HEK293T (cell line): ENCODE data around the gene MARK2.

ENCODE experiments used
- CTCF ChIA-PET: fragments of 350-600 bp; formaldehyde crosslinking; extraction: SDS; loops from one replicate; lab custom pipeline; 2021; ENCODE audit warnings: antibody characterized with exemption, inconsistent platforms; lab: Yijun Ruan, JAX
- POLR2A ChIA-PET: fragments of 350-600 bp; formaldehyde crosslinking; extraction: SDS; loops from one replicate; lab custom pipeline; 2020; ENCODE audit warnings: antibody characterized with exemption, inconsistent platforms; lab: Yijun Ruan, JAX
- DNase-seq: peaks from one replicate; pipeline ENCODE4 v3.0.0; 2012; ENCODE audit warnings: mixed read lengths; ENCODE audit errors: extremely low spot score
- ARNT ChIP-seq: fragments of 450-650 bp; IDR thresholded peaks from 2 replicates; pipeline ENCODE4 v1.6.1; 2017; ENCODE audit warnings: mild to moderate bottlenecking
- BHLHE40 ChIP-seq: fragments of 450-650 bp; IDR thresholded peaks from 2 replicates; pipeline ENCODE4 v1.6.1; 2016; ENCODE audit warnings: mild to moderate bottlenecking, moderate library complexity, borderline replicate concordance
- CTBP1 ChIP-seq: fragments of 450-650 bp; IDR thresholded peaks from 2 replicates; pipeline ENCODE4 v1.6.1; 2016; ENCODE audit warnings: borderline replicate concordance
- ELF4 ChIP-seq: fragments of 450-650 bp; IDR thresholded peaks from 2 replicates; pipeline ENCODE4 v1.6.1; 2017; ENCODE audit warnings: antibody characterized with exemption
- FOXA1 ChIP-seq: fragments of 450-650 bp; IDR thresholded peaks from 2 replicates; pipeline ENCODE4 v1.6.1; 2016; ENCODE audit warnings: mild to moderate bottlenecking
- FOXK2 ChIP-seq: fragments of 450-650 bp; IDR thresholded peaks from 2 replicates; pipeline ENCODE4 v1.6.1; 2016; ENCODE audit warnings: mild to moderate bottlenecking
- FOXM1 ChIP-seq: fragments of 450-650 bp; IDR thresholded peaks from 2 replicates; pipeline ENCODE4 v1.6.1; 2017; ENCODE audit warnings: mild to moderate bottlenecking, borderline replicate concordance
- HDGF ChIP-seq: fragments of 450-650 bp; IDR thresholded peaks from 2 replicates; pipeline ENCODE4 v1.6.1; 2017; ENCODE audit warnings: antibody characterized with exemption, borderline replicate concordance
- L3MBTL2 ChIP-seq: fragments of 450-650 bp; conservative IDR thresholded peaks from 2 replicates; pipeline ENCODE4 v1.6.1; 2016; ENCODE audit warnings: mild to moderate bottlenecking
- LEF1 ChIP-seq: fragments of 450-650 bp; IDR thresholded peaks from 2 replicates; pipeline ENCODE4 v1.6.1; 2017; ENCODE audit warnings: mild to moderate bottlenecking, borderline replicate concordance
- NFRKB ChIP-seq: fragments of 450-650 bp; IDR thresholded peaks from 2 replicates; pipeline ENCODE4 v1.6.1; 2016; ENCODE audit warnings: mild to moderate bottlenecking, moderate library complexity
- SP1 ChIP-seq: fragments of 450-650 bp; IDR thresholded peaks from 2 replicates; pipeline ENCODE4 v1.6.1; 2017
- SUZ12 ChIP-seq: fragments of 450-650 bp; IDR thresholded peaks from 2 replicates; pipeline ENCODE4 v1.6.1; 2016; ENCODE audit warnings: mild to moderate bottlenecking
- TARDBP ChIP-seq: fragments of 450-650 bp; IDR thresholded peaks from 2 replicates; pipeline ENCODE4 v1.6.1; 2016
- ZNF384 ChIP-seq: fragments of 450-650 bp; IDR thresholded peaks from 2 replicates; pipeline ENCODE4 v1.6.1; 2016
- TF ChIP-seq, protein P1 (sequence below): fragments of 450-650 bp; IDR thresholded peaks from 2 replicates; pipeline ENCODE4 v1.6.1; 2016

MARK2 gene

GRCh38 chr11:63893355-63893754 lies 54.4 kb downstream of the MARK2 start:
- POLR2A ChIA-PET: no interaction called here
- no peak for DNase-seq
- CTCF ChIA-PET: interaction anchor here (0.7 kb wide), 1 partner anchor 10 kb away, joined by 3 read pairs; no protein-coding TSS in a partner anchor
- TF ChIP-seq TARDBP (no peak), SUZ12 (no peak), FOXM1 (no peak), HDGF (no peak), NFRKB (no peak), SP1 (no peak), FOXK2 (no peak), L3MBTL2 (no peak), ZNF384 (no peak), LEF1 (no peak), ARNT (no peak), ELF4 (no peak), FOXA1 (no peak), BHLHE40 (no peak), CTBP1 (no peak)
- TF ChIP-seq, protein P1, sequence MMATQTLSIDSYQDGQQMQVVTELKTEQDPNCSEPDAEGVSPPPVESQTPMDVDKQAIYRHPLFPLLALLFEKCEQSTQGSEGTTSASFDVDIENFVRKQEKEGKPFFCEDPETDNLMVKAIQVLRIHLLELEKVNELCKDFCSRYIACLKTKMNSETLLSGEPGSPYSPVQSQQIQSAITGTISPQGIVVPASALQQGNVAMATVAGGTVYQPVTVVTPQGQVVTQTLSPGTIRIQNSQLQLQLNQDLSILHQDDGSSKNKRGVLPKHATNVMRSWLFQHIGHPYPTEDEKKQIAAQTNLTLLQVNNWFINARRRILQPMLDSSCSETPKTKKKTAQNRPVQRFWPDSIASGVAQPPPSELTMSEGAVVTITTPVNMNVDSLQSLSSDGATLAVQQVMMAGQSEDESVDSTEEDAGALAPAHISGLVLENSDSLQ: no peak

DNA sequence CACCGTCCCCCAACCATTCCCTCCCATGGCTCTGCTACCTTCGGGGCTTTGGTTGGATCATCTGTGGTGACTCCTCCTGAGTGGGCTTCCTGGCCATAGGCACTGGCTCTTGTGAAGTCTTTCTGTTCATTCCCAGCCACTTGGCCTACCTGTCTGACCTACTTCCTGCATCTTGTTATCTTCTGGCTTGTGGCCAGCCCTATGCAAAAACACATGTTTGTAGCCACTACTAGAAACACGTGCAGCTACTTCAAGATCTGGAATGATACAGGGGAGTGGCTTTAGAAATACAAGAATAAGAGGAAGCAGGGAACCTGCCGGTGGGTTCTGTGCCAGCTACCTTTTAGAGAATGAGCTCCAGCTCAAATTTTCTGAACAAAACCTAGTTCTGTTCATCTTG lies 57.2 kb downstream of the MARK2 start:
- ChIA-PET CTCF (no interaction called here), POLR2A (interaction anchor here (0.7 kb wide), 1 partner anchor 58 kb away, joined by 3 read pairs; no protein-coding TSS in a partner anchor)
- TF ChIP-seq NFRKB (no peak), LEF1 (no peak), FOXA1 (no peak), BHLHE40 (no peak), SUZ12 (no peak), ARNT (no peak), CTBP1 (no peak), L3MBTL2 (no peak), FOXM1 (no peak), ELF4 (no peak), FOXK2 (no peak), TARDBP (no peak), ZNF384 (no peak), HDGF (no peak), SP1 (no peak)
- TF ChIP-seq, protein P1: no peak
- DNase-seq: no peak

DNA sequence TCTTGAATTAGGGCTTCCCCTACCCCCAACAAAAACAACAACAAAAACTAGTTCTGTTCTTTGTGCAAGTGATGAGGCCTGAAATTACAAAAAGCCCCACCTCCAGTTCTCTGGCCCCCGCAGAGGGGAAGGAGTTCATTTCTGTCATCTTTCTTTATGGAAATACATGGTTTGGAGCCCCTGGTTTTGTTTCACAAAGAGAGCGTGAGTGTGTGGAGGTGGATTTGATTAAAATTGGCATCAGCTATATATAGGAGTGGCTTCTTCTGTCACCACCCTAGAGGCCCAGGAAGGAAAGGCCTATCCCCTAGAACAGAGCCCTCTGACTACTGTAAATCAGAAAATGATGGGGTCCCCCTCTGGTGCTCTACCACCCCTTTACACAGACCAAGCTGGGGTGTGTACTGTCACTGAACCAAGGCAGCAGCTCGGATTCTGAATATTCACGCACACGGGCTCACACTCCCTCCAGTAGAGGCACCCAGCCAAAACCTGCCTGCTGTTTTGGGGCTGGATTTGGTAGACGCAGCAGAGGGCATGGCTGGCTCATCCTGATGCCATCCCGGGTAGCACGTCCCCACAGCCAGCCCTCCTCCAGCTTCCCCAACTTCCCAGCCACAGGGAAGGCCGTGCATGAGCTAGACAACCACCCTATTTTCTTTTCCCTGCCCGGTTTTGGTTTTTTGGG lies 58.7 kb downstream of the MARK2 start:
- no peak for TF ChIP-seq SUZ12
- TF ChIP-seq, protein P1: no peak
- TF ChIP-seq SP1: no peak
- no peak for TF ChIP-seq HDGF
- TF ChIP-seq L3MBTL2: no peak
- no peak for TF ChIP-seq NFRKB
- ChIA-PET POLR2A (interaction anchor here (1.2 kb wide), 1 partner anchor 20 kb away, joined by 3 read pairs; no protein-coding TSS in a partner anchor), CTCF (interaction anchor here (1.8 kb wide), 1 partner anchor 60 kb away, joined by 4 read pairs; no protein-coding TSS in a partner anchor)
- DNase-seq: no peak

DNA sequence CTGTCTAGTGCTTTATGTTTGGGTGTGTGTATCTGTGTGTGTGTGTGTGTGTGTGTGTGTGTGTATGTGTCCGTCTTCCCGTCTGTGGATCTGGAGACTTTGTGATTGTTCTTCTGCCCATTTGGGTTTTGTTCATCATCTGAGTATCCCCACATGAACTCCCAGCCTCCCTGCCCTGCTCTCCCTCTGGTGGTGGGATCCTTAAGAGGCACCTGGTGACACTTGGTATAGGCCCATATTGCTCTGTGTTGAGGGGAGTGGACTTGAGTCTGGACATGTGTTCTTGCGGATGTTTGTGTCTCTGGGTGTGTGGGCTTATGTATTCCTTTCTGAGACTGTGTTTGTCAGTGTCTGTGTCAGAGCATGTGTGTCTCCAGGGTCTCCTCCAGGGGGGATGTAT lies 62.8 kb downstream of the MARK2 start:
- ChIA-PET POLR2A (no interaction called here), CTCF (interaction anchor here (1.0 kb wide), 1 partner anchor 44 kb away, joined by 3 read pairs; no protein-coding TSS in a partner anchor)
- no peak for DNase-seq
- TF ChIP-seq BHLHE40 (no peak), ARNT (no peak), SP1 (no peak), LEF1 (no peak), FOXA1 (no peak), HDGF (no peak), SUZ12 (no peak), NFRKB (no peak), TARDBP (no peak)
- TF ChIP-seq, protein P1: no peak

GRCh38 chr11:63903884-63904283 lies 65.0 kb downstream of the MARK2 start:
- ChIA-PET CTCF (no interaction called here), POLR2A (no interaction called here)
- TF ChIP-seq CTBP1 (no peak), ELF4 (no peak), L3MBTL2 (no peak)
- DNase-seq: no peak

GRCh38 chr11:63904743-63905142 lies 65.8 kb downstream of the MARK2 start:
- ChIA-PET POLR2A (no interaction called here), CTCF (no interaction called here)
- TF ChIP-seq NFRKB (no peak), ARNT (no peak), FOXK2 (no peak), FOXA1 (no peak), CTBP1 (no peak)
- no peak for DNase-seq
